Measurements from ENCODE around the gene TXK. TPM values are rescaled to one million over a fixed set of nuclear protein-coding genes. Genes with fewer than 3 reads are reported as not detected.

Gene TXK
- total RNA-seq, 2 experiments from 2014 or later, result 6.4 to 7.3 TPM

DNA sequence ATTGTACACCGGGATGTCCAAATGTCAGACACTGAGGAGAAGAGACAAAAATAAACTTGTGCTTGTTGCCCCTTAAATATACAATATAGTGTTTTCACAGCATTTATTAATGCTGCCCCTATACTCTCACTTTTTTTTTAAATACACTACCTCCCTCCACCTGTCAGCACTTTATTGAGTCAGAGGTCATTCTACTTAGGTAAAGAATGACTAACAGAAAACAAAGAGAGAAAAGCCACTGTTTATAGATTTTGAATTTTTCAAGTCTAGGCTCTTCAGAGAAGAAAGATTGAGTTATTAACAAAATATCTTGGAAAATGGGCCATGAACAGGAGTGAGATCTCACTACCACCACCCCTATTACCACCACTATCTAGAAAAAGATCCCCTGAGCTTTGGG lies 59.4 kb downstream of the TXK start:
- ChIA-PET CTCF (no interaction called here), POLR2A (no interaction called here)

DNA sequence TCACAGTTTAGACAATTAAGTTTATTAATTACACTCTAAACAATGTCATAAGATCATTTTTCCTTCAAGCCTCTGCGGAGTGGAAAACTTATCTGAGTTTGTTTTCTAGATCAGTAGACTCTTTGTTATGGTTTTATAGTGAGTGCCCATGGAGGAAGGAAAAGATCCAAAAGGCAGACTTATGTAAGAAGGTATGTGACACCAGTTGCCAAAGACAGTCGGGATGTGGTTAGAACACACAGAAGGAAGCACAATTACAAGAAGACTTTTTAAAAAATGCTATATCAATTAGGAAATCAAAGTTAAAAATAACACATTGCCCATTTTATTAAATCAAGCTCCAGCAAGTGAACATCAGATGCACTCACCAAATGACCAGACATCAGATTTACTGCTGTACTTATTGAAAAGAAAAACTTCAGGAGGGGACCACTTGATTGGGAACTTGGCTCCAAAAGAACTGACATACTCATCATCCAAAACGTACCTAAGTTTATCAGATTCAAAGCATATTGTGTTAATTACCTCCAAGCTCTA lies 60.4 kb downstream of the TXK start:
- POLR2A ChIA-PET, result no interaction called here
- CTCF ChIA-PET, result no interaction called here

DNA sequence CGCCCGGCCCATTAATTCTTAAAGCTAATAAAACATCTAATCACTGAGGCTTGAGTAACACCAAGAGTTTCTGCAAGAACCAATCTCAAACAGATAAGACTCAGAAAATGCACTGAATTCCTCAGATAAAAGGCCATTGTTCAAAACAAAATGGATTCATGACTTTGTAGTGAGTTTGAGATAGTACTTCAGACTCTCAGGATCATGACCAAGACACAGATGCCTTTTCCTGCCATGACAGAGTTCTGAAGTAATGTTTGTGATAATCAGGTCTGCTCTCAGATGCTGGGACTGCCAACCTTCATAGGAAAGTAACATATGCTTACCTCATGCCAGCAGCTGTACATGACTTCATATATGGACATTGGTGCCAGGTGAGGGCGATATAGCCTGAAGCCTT lies 62.9 kb downstream of the TXK start:
- POLR2A ChIA-PET, result no interaction called here
- CTCF ChIA-PET, result no interaction called here

DNA sequence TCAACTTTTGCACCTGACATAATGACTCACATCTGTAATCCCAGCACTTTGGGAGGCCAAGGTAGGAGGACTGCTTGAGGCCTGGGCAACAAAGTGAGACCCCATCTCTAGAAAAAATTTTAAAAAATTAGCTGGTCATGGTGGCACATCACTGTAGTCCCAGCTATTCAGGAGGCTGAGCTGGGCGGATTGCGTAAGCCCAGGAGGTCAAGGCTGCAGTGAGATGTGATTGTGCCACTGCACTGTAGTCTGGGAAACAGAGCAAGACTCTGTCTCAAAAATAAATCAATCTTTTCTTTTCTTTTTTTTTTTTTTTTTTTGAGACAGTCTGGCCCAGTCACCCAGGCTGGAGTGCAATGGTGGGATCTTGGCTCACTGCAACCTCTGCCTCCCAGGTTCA lies 65.0 kb downstream of the TXK start:
- ChIA-PET POLR2A (no interaction called here), CTCF (no interaction called here)

DNA sequence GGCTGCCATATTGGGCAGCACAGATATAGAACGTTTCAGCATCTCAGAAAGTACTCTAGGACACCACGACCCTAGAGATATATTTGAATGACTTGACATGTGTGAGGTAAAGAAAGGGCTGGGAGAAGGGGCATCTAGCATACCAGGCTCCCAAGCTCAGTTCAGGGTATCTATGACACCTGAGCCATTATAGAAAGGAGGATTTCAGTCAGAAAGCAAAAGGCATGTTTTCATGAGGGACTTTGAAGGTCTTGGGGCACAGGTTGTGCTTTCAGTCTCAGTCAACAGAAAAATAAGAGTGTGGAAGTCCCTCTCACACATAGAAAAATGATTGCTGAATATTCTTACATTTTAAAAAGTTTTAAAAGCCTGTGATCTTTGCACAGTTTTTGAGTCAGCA lies 65.9 kb downstream of the TXK start:
- ChIA-PET POLR2A (no interaction called here), CTCF (no interaction called here)

DNA sequence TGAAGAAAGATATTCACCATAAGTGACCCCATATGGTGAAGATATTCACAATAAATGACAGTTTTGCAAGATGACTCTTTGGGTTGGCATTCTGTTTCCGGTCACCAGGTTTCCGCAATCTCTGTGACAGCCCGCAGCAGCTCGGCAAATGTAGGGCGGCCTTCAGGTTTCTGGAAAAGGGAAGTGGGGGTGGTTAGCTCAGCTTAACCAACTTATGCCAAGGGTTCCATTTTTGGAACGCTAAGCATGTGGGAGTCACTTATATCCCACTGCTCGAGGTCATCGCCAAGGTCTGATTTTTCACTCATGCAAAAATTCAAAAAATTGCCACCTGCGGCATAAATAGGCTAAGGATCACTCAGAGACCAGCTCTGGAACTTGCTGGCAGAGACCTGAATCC lies 66.5 kb downstream of the TXK start:
- CTCF ChIA-PET, result no interaction called here
- POLR2A ChIA-PET, result no interaction called here

DNA sequence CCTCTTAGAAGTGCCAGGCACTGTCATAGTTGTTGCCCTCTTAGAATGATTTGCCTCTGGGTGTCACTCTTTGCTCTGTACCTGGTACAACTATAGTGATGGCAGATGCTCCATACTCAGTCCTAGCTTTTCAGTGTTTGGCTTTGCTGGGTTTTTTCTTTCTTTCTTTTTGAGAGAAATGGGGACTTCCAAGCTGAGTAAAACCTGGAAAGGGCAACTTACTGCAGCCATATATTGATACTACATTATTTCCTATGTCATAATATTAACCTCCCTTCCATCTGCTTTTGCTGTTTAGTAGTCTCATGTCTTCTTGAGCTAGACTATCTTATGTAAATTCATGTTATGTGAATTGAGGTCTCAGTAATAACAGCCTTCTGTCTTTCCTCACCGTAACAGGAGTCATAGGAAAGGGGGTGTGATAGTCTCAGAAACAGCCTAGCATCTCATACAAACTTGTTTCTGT lies 68.4 kb downstream of the TXK start:
- ChIA-PET CTCF (interaction anchor here (1.2 kb wide), 1 partner anchor 47 kb away, joined by 3 read pairs; no protein-coding TSS in a partner anchor), POLR2A (no interaction called here)

DNA sequence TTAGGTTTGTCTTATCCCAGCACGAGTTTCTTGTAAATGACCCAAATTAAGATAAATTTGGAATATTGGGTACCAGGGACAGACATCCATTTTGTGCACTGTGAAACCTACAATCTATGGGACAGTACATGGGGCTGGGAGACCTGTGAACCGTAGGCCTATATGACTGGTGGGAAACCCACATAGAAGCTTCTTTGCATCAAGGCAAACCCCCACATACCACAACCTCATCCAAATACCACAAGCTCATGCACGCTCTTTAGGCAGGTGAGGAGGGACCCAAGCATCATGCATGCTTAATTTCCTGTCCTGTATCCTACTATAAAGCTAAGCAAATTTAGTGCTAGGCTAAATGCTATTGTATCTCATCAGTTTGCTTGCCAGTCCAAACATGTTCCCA lies 69.7 kb downstream of the TXK start:
- ChIA-PET CTCF (no interaction called here), POLR2A (interaction anchor here (1.1 kb wide), 1 partner anchor 39 kb away, joined by 3 read pairs; no protein-coding TSS in a partner anchor)

DNA sequence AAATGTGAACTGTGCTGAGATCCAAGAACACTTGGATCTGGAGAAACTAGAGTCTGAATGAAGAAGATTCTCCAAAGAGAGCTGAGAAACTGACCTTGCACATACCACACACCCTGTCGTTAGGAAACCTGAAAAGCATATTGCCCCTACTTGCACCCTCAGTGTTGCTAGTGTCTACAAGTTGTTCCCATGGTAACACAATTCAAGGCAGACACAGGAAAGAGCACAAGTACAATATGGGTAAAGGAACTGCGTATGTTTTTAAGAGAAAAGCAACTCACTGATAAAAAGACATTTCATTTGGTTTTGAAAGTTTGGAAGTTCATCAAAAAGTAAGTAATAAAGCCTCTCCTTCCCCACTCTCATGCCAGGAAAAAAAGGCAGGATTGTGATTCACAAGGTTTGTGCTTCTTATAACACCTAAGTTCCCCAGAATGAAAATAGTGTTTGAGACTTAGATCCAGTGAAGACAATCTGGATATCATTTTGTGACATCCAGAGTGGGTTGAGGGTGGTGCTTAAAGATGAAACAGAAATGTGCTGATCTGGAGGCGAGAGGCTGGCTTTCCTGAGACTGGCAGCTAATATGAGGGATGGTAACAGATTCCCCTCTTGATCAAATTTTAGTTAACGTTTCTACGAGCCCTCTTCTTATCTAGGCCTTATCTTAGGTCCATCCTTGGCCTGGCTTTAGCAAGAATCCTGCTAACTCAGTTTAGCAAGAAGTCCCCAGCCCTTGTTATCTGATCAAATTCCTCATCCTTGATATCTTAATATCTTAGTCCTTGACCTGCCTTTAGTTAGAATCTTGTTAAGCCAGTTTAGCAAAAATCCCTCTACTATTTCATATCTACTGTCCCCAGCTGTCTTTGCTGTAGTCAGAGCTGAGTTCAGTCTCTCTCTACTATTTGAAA lies 75.2 kb downstream of the TXK start:
- POLR2A ChIA-PET, result no interaction called here

DNA sequence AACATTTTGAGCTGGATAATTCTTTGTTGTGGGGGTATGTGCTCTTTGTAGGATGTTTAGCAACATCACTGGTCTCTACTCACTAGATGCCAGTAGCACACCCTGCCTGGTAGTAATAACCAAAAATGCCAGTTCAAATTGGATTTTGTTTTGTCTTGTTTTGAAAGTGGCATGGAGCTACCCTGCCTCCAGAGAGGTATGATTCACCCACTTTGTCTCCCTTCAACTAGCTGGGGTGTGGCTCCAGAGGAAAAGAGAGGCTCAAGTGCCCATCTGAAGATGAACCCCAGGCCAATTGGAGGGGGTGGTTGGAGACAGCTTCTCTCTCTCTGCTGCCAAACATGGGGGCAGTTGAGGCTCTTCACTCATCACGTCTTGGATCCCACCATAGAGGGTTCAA lies 83.0 kb downstream of the TXK start:
- ChIA-PET CTCF (interaction anchor here (0.8 kb wide), 1 partner anchor 15 kb away, joined by 3 read pairs; no protein-coding TSS in a partner anchor), POLR2A (no interaction called here)

More for the DNA sequence above, 75.2 kb downstream of the TXK start:
- CTCF ChIA-PET, result interaction anchor here (0.6 kb wide), 1 partner anchor 177 kb away, joined by 3 read pairs; no protein-coding TSS in a partner anchor

DNA sequence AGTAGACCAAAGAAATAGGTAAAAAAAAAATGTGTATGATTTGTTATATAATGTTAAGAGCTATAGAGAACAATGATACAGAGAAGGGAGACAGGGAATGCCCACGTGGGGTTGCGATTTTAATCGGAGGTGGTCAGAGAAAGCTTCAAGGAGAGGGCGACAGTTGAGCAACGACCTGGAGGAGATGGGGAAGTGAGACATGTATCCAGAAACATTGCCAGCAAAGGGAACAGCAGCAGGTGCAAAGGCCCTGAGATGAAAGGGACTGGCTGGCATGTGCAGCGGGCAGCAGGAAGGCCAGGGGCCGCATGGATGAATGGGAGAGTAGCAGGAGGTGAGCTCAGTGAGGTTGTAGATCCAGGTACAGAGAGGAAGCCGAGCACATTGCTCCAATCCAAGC lies 84.6 kb downstream of the TXK start:
- ChIA-PET POLR2A (no interaction called here), CTCF (no interaction called here)

DNA sequence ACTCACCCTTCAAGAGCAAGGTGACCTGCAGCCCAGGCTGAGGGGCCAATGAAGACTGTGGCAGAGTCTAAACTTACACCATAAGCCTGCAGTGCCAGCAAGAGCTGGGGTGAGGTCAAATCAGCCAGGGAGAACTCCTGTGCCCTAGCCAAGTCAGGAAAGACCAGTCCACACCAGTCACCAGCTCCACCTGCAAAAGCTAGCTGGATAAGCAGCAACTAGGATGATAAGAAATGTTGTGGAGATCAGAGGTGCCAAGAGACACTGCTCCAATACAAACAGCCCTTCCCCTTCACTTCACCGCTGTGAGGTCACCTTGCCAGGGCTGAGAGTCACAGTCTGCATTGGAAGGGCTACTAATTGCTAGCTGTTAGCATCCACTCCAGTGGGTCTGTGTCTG lies 86.2 kb downstream of the TXK start:
- ChIA-PET POLR2A (interaction anchor here (0.8 to 3.2 kb wide), 2 partner anchors 12 to 61 kb away, joined by 4 to 14 read pairs; no protein-coding TSS in a partner anchor), CTCF (interaction anchor here (1.2 to 1.7 kb wide), 2 partner anchors 12 to 36 kb away, joined by 4 to 8 read pairs; no protein-coding TSS in a partner anchor)

DNA sequence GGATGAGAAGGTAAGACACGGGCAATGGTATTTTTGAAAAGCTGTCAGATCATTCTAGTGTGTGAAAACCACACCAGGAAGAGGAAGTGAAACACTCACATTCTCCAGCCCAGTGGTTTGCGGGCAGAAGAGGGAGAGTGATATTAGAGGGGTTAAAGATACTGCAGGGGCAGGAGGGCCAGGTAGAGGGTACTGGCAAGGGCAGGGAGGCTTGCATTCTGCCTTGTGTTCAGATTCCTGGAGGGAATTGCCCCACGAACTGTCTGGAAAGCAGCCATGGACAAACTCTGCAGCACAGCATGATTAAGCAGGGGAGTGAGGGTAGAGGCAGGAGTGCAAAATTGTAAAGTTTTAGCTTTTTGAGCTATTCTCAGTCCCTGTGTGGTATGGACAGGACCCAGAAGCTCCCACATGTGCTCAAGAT lies 86.6 kb downstream of the TXK start:
- ChIA-PET CTCF (interaction anchor here (1.2 to 1.7 kb wide), 2 partner anchors 12 to 36 kb away, joined by 4 to 8 read pairs; no protein-coding TSS in a partner anchor), POLR2A (interaction anchor here (0.8 to 3.2 kb wide), 2 partner anchors 12 to 62 kb away, joined by 4 to 14 read pairs; no protein-coding TSS in a partner anchor)

DNA sequence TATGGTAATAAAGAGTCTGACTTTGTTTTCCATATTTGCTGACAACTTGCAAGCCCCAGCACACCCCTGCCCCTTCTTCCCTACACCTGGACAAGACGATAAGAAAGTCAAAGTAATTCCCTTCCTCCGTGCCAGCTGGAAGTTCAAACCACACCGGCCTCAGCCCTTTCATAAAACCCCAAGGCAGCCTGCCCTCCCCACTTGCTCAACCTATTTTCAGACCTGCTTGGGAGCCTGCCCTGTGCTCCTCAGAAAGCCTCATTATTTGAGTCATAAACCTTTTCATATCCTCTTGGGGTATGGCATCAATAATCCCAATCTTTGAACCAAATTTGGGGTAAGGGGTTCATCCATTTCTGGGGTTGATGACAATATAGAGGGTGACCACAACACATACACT lies 88.0 kb downstream of the TXK start:
- ChIA-PET POLR2A (interaction anchor here (3.2 kb wide), 1 partner anchor 10 kb away, joined by 14 read pairs; no protein-coding TSS in a partner anchor), CTCF (interaction anchor here (1.5 to 1.7 kb wide), 2 partner anchors 10 to 28 kb away, joined by 3 to 8 read pairs; no protein-coding TSS in a partner anchor)

DNA sequence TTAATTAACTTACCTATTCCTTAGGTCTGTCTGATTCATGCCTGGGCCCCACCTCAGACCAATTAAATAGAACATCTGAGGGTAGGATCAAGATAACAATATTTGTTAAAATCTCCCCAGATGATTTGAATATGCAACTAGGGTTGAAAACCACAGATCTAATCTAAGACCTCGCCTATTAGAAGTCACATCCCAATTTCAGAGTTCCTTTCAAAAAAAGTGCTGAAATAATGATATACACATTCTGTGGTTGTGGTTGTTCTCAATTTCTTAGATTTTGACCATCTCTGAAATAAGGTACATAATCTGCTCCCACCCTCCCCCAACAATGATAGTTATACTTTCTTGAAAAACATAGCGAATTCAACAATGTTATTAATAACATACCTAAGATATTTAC lies 89.8 kb downstream of the TXK start:
- ChIA-PET CTCF (interaction anchor here (1.6 kb wide), 1 partner anchor 10 kb away, joined by 6 read pairs; no protein-coding TSS in a partner anchor), POLR2A (no interaction called here)

DNA sequence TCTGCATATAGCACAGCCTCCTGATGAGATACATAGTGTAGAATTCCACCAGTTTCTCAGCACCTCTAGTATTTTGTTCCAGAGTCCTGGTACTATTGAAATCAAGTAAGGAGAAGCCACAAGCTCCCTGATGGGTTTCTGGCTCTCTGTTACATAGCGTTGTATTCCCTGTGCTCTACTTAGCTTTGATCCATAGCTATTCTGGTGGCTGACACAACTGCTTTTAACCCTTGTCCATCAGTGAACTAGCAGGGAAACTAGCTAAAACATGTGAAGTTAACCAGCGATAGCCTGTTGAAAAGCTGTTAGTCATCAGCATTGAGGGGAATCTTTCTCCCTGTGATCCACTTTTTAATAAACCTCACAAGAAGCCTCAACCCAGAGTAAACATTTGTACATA lies 90.5 kb downstream of the TXK start:
- POLR2A ChIA-PET, result interaction anchor here (0.6 kb wide), 1 partner anchor 583 kb away, joined by 3 read pairs; no protein-coding TSS in a partner anchor
- CTCF ChIA-PET, result no interaction called here

DNA sequence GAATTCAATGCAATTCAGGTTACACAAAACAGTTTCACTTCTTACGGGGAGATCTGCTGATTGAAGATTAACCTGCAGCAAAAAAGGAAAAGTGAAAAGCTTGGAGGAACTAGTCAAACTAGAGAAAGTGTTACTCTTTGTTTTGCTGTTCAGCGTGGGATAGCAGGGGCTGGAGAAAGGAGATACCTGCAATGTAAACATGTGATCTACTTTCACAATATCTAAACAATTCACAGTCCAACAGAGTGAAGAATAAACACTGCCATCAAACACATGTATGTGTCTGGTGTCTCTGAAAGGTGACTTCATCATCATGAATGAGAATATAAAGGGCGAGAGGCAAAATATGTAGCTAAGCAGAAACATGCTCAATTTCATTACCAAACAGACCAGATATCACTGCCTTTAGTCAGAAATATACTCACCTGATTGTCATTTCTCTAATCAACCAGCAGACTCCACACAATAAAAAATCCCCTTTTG lies 91.0 kb downstream of the TXK start:
- POLR2A ChIA-PET, result no interaction called here
- CTCF ChIA-PET, result no interaction called here

DNA sequence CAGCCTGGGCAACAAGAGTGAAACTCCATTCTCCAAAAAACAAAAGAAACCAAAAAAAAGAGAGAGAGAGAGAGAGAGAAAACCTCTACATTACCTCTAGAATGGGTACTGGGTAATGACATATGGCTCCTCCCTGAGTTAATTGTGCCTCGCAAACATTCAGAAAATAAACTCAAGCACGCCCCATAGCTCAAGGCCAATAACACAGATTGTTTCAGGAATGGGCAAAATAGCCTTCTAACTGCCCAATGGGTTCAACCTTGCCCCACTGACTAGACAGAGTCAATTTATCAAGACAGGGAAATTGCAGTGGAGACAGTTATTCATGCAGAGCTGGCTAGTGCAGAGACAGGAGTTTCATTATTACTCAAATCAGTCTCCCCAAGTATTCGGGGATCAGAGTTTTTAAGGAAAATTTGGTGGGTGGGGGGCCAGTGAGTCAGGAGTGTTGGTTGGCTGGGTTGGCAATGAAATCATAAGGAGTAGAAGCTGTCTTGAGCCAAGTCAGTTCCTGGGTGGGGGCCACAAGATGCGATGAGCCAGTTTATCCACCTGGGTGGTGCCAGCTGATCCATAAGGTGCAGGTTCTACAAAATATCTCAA lies 92.4 kb downstream of the TXK start:
- POLR2A ChIA-PET, result no interaction called here
- CTCF ChIA-PET, result interaction anchor here (0.6 to 0.9 kb wide), 2 partner anchors 45 to 567 kb away, joined by 3 read pairs; no protein-coding TSS in a partner anchor

DNA sequence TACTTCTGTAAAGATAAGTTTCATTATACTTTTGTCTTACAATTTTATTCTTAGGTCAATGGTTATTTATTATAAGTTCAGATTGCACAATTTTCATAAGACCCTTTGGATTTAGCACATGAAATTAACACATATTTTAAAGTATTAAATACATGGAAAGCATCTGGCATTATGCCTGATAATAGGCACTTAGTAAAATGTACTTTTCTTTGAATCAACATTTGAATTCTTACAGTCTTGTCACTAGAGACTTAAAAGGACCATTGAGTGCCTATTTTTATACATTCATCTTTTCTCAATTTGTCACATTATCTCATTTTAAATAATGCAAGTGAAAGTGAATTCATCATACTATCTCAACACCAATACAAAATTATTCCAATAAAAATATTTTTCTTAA lies 94.5 kb downstream of the TXK start:
- POLR2A ChIA-PET, result no interaction called here

DNA sequence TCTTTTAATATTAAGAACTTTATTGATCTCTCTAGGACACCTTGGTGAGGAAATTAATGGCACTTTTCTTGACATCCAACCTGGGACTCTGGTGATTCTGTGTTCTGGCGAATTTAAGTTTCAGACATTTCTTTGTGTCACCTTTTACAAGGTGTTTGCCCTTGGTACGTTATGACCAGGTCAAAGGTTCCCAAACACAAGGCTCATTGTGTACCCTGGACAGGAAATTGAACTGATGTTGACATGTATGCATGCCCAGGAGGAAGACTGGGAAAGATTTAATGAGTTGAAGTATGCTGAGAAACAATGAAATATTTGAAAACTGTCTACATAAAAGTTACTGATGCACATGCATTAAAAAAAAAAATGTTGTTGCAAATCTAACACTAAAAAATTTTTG lies 95.4 kb downstream of the TXK start:
- ChIA-PET POLR2A (no interaction called here), CTCF (interaction anchor here (1.8 kb wide), 1 partner anchor 20 kb away, joined by 5 read pairs; no protein-coding TSS in a partner anchor)

More for the DNA sequence above, 94.5 kb downstream of the TXK start:
- CTCF ChIA-PET, result no interaction called here
